ENCODE measurements around the gene TEP1. TPM values are rescaled to one million over a fixed set of nuclear protein-coding genes. Genes with fewer than 3 reads are reported as not detected.

TEP1 gene
- total RNA-seq, 1 experiment from 2014 or later, result 18.8 TPM

- Histone ChIP-seq H3K27me3 (replicated peaks; ENCODE audit: control insufficient read depth, insufficient read depth, low read length) (no peaks in the 10 kb centered on the region), H3K4me3 (ENCODE audit: low read depth, low read length) (no peak overlapping the region), H3K9me3 (no peaks in the 10 kb centered on the region), H3K36me3 (ENCODE audit: control insufficient read depth, insufficient read depth, low read length) (no peaks in the 10 kb centered on the region; the same call in 1 of the 2 replicates), H3K4me1 (0 out of 2 replicates have a peak, but pooled peaks cover 4% of the 10 kb centered on the region)
- peak overlapping the region; percentile 30 for H3K27ac Mint-ChIP-seq (ENCODE audit: unreplicated experiment)
- no TSS peak for BruUV-seq (replicated peaks)
- peaks cover 13% of the 10 kb centered on the region for H3K4me1 Mint-ChIP-seq (ENCODE audit: low read depth, unreplicated experiment)
- ChIA-PET CTCF (no interaction called here), POLR2A (interaction anchor here (1.4 kb wide), 1 partner anchor 54 kb away, joined by 5 read pairs; the partner anchor contains the start of genes APEX1 and OSGEP)
- DNase-seq, result no peak
- intact Hi-C loops (cut with micrococcal nuclease; ENCODE audit: unreplicated experiment), result no loop called here
- no peaks in the 10 kb centered on the region for H3K27me3 Mint-ChIP-seq (ENCODE audit: insufficient read depth, unreplicated experiment)
- H3K36me3 Mint-ChIP-seq (ENCODE audit: insufficient read depth, unreplicated experiment), result peaks cover 54% of the 10 kb centered on the region
- H3K4me3 Mint-ChIP-seq (ENCODE audit: unreplicated experiment), result no peak overlapping the region
- no peaks in the 10 kb centered on the region for H3K9me3 Mint-ChIP-seq (ENCODE audit: unreplicated experiment)
- no peak for TF ChIP-seq CTCF (IDR thresholded peaks at IDR 0.05; ENCODE audit: insufficient read depth in 1 of 2, low read depth in 1 of 2, low read length in 1 of 2, severe bottlenecking in 1 of 2, unreplicated experiment in 1 of 2)
These were observed 12.2 kb downstream of the TEP1 start for GRCh38 chr14:20400965-20401593.

DNA sequence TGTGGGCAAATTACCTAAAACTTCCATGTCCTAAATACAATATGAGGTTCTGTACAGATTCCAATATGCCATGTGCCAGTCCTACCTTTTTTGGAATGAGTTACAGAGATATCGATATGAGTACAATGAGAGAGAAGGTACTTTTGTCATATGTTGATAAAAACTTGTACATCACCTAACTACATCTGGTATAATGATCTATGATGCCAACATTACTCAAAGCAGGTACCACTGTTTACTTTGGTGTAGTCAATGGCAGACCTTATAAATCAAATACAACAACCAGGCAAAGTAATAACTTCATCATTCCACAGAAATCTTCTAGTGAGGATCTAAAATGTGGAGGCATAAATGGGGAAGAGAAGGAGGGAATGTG is 12.7 kb downstream of the TEP1 start:
- H3K9me3 ChIP-seq, result no peaks in the 10 kb centered on the region
- H3K4me3 ChIP-seq (ENCODE audit: low read depth, low read length), result no peak overlapping the region
- no TSS peak for BruUV-seq (replicated peaks)
- H3K4me1 Mint-ChIP-seq (ENCODE audit: low read depth, unreplicated experiment), result peaks cover 13% of the 10 kb centered on the region
- intact Hi-C loops (cut with micrococcal nuclease; ENCODE audit: unreplicated experiment), result no loop called here
- H3K27me3 Mint-ChIP-seq (ENCODE audit: insufficient read depth, unreplicated experiment), result no peaks in the 10 kb centered on the region
- POLR2A ChIA-PET, result interaction anchor here (1.4 kb wide), 1 partner anchor 55 kb away, joined by 5 read pairs; the partner anchor contains the start of genes APEX1 and OSGEP
- no peaks in the 10 kb centered on the region for H3K27me3 ChIP-seq (replicated peaks; ENCODE audit: control insufficient read depth, insufficient read depth, low read length)
- 0 out of 2 replicates have a peak, but pooled peaks cover 4% of the 10 kb centered on the region for H3K4me1 ChIP-seq
- H3K27ac Mint-ChIP-seq (ENCODE audit: unreplicated experiment), result peak overlapping the region; percentile 30
- no peak for TF ChIP-seq CTCF (IDR thresholded peaks at IDR 0.05; ENCODE audit: insufficient read depth in 1 of 2, low read depth in 1 of 2, low read length in 1 of 2, severe bottlenecking in 1 of 2, unreplicated experiment in 1 of 2)
- H3K36me3 ChIP-seq (ENCODE audit: control insufficient read depth, insufficient read depth, low read length), result no peaks in the 10 kb centered on the region; the same call in 1 of the 2 replicates
- DNase-seq, result no peak
- H3K9me3 Mint-ChIP-seq (ENCODE audit: unreplicated experiment), result no peaks in the 10 kb centered on the region
- CTCF ChIA-PET, result no interaction called here
- no peak overlapping the region for H3K4me3 Mint-ChIP-seq (ENCODE audit: unreplicated experiment)
- peaks cover 52% of the 10 kb centered on the region for H3K36me3 Mint-ChIP-seq (ENCODE audit: insufficient read depth, unreplicated experiment)

DNA sequence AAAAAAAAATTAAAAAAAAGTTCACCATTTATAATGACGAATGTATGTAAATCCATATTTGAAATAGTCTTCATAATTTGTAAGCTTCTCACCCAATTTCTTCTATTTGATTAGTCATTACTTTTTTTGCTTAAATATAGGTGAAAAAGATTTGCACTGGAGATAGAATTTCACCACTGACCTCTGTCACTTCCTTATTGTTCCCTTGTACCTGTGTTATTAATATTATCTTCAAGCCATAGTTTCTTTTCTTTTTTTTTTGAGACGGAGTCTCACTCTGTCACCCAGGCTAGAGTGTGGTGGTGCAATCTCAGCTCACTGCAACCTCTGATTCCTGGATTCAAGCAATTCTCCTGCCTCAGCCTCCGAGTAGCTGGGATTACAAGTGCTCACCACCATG is 15.8 kb downstream of the TEP1 start:
- Mint-ChIP-seq H3K27me3 (ENCODE audit: insufficient read depth, unreplicated experiment) (no peaks in the 10 kb centered on the region), H3K4me3 (ENCODE audit: unreplicated experiment) (no peak overlapping the region), H3K4me1 (ENCODE audit: low read depth, unreplicated experiment) (peaks cover 13% of the 10 kb centered on the region), H3K36me3 (ENCODE audit: insufficient read depth, unreplicated experiment) (peaks cover 47% of the 10 kb centered on the region), H3K27ac (ENCODE audit: unreplicated experiment) (no peak overlapping the region), H3K9me3 (ENCODE audit: unreplicated experiment) (no peaks in the 10 kb centered on the region)
- H3K4me1 ChIP-seq, result 0 out of 2 replicates have a peak, but pooled peaks cover 4% of the 10 kb centered on the region
- no TSS peak for BruUV-seq (replicated peaks)
- no peak for DNase-seq
- intact Hi-C loops (cut with micrococcal nuclease; ENCODE audit: unreplicated experiment), result no loop called here
- no peak overlapping the region for H3K4me3 ChIP-seq (ENCODE audit: low read depth, low read length)
- H3K27me3 ChIP-seq (replicated peaks; ENCODE audit: control insufficient read depth, insufficient read depth, low read length), result no peaks in the 10 kb centered on the region
- ChIA-PET CTCF (no interaction called here), POLR2A (no interaction called here)
- TF ChIP-seq CTCF (IDR thresholded peaks at IDR 0.05; ENCODE audit: insufficient read depth in 1 of 2, low read depth in 1 of 2, low read length in 1 of 2, severe bottlenecking in 1 of 2, unreplicated experiment in 1 of 2), result no peak
- H3K9me3 ChIP-seq, result no peaks in the 10 kb centered on the region
- H3K36me3 ChIP-seq (ENCODE audit: control insufficient read depth, insufficient read depth, low read length), result no peaks in the 10 kb centered on the region; the same call in 1 of the 2 replicates
